Neutrophil (primary cell): ENCODE results near the gene BMPER.

Experiments used
- H3K27ac ChIP-seq: fragments of 200-600 bp; sonication (generic); 2 replicates; pipeline ENCODE4 v1.5.1; 2016; ENCODE audit warnings: mild to moderate bottlenecking, moderate library complexity
- H3K27me3 ChIP-seq: fragments of 200-600 bp; sonication (generic); 2 replicates; pipeline ENCODE4 v1.6.0; 2016; ENCODE audit warnings: mild to moderate bottlenecking
- H3K36me3 ChIP-seq: fragments of 200-600 bp; sonication (generic); 2 replicates; pipeline ENCODE4 v1.5.1; 2017
- H3K4me1 ChIP-seq, 2 experiments: fragments of 200-600 bp in 1 of 2; sonication (generic) in 1 of 2; 1 replicate in 1 of 2; 2 replicates in 1 of 2; pipeline versions ENCODE4 v1.5.1 to v1.6.1; 2013 to 2016; ENCODE audit warnings: low read depth in 1 of 2, low read length in 1 of 2, mild to moderate bottlenecking in 1 of 2, moderate library complexity in 1 of 2; ENCODE audit not compliant: control insufficient read depth in 1 of 2, insufficient read depth in 1 of 2
- H3K4me3 ChIP-seq, 2 experiments: fragments of 200-600 bp in 1 of 2; sonication (generic) in 1 of 2; 1 replicate in 1 of 2; 2 replicates in 1 of 2; pipeline ENCODE4 v1.5.1; 2013 to 2016; ENCODE audit warnings: low read depth in 1 of 2, low read length in 1 of 2, mild to moderate bottlenecking in 1 of 2, moderate library complexity in 1 of 2
- H3K9me3 ChIP-seq: fragments of 200-600 bp; sonication (generic); 2 replicates; pipeline ENCODE4 v1.5.1; 2016
- CTCF ChIP-seq: fragments of 200-600 bp; sonication (generic); IDR thresholded peaks from 2 replicates; pipeline ENCODE4 v1.5.1; 2016; ENCODE audit warnings: antibody characterized with exemption

BMPER gene

GRCh38 chr7:34080513-34080912, 175.2 kb downstream of the BMPER start:
- Histone ChIP-seq H3K4me1 (no peaks in the 10 kb centered on the region), H3K4me3 (no peak overlapping the region), H3K9me3 (no peaks in the 10 kb centered on the region), H3K27ac (no peak overlapping the region), H3K36me3 (no peaks in the 10 kb centered on the region), H3K27me3 (no peaks in the 10 kb centered on the region)
- no peak for TF ChIP-seq CTCF

GRCh38 chr7:34081935-34082334, 176.6 kb downstream of the BMPER start:
- Histone ChIP-seq H3K9me3 (no peaks in the 10 kb centered on the region), H3K27ac (no peak overlapping the region), H3K27me3 (no peaks in the 10 kb centered on the region), H3K4me3 (no peak overlapping the region), H3K4me1 (no peaks in the 10 kb centered on the region), H3K36me3 (no peaks in the 10 kb centered on the region)
- no peak for TF ChIP-seq CTCF

- Histone ChIP-seq H3K4me1 (no peaks in the 10 kb centered on the region), H3K27ac (no peak overlapping the region), H3K36me3 (no peaks in the 10 kb centered on the region), H3K9me3 (no peaks in the 10 kb centered on the region), H3K27me3 (no peaks in the 10 kb centered on the region), H3K4me3 (no peak overlapping the region)
- no peak for TF ChIP-seq CTCF
Observed at GRCh38 chr7:34083440-34083839, 178.1 kb downstream of the BMPER start.

GRCh38 chr7:34084651-34085050, 179.3 kb downstream of the BMPER start:
- H3K9me3 ChIP-seq = no peaks in the 10 kb centered on the region
- H3K4me3 ChIP-seq = no peak overlapping the region
- H3K36me3 ChIP-seq = no peaks in the 10 kb centered on the region
- no peak overlapping the region for H3K27ac ChIP-seq
- no peak for TF ChIP-seq CTCF
- no peaks in the 10 kb centered on the region for H3K27me3 ChIP-seq
- no peaks in the 10 kb centered on the region for H3K4me1 ChIP-seq

- H3K4me1 ChIP-seq = no peaks in the 10 kb centered on the region
- H3K27me3 ChIP-seq = no peaks in the 10 kb centered on the region
- no peak overlapping the region for H3K27ac ChIP-seq
- no peaks in the 10 kb centered on the region for H3K36me3 ChIP-seq
- TF ChIP-seq CTCF = no peak
- H3K4me3 ChIP-seq = no peak overlapping the region
- no peaks in the 10 kb centered on the region for H3K9me3 ChIP-seq
Observed at GRCh38 chr7:34086064-34086463, 180.7 kb downstream of the BMPER start.

- Histone ChIP-seq H3K36me3 (no peaks in the 10 kb centered on the region), H3K27ac (no peak overlapping the region), H3K27me3 (no peaks in the 10 kb centered on the region), H3K9me3 (no peaks in the 10 kb centered on the region), H3K4me1 (no peaks in the 10 kb centered on the region), H3K4me3 (no peak overlapping the region)
- no peak for TF ChIP-seq CTCF
Observed at GRCh38 chr7:34086981-34087380, 181.6 kb downstream of the BMPER start.
